Retina (tissue), 1 donor: Measurements from ENCODE around the gene SH3RF2.
"Not testable (repeated sequence)": the region's sequence is repeated elsewhere in the genome, so short reads cannot be mapped to it uniquely, and the experiment has no call there.

Experiments
- DNase-seq: peaks from one replicate; pipeline ENCODE4 v3.0.0-alpha.2; 2016

SH3RF2 gene

GRCh38 chr5:145953202-145953601, 16.8 kb downstream of the SH3RF2 start:
- no peak for DNase-seq

DNA sequence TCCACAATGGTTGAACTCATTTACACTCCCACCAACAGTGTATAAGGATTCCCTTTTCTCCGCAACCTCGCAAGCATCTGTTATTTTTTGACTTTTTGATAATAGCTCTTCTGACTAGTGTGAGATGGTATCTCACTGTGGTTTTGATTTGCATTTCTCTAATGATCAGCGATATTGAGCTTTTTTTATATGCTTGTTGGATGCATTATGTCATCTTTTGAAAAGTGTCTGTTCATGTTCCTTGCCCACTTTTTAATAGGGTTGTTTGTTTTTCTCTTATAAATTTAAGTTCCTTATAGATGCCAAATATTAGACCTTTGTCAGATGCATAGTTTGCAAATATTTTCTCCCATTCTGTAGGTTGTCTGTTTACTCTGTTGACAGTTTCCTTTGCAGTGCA, 17.8 kb downstream of the SH3RF2 start:
- DNase-seq, result not testable (repeated sequence)

- no peak for DNase-seq
Measured at GRCh38 chr5:145957388-145957787, 21.0 kb downstream of the SH3RF2 start.

GRCh38 chr5:145958436-145958835, 22.1 kb downstream of the SH3RF2 start:
- DNase-seq, result no peak

DNA sequence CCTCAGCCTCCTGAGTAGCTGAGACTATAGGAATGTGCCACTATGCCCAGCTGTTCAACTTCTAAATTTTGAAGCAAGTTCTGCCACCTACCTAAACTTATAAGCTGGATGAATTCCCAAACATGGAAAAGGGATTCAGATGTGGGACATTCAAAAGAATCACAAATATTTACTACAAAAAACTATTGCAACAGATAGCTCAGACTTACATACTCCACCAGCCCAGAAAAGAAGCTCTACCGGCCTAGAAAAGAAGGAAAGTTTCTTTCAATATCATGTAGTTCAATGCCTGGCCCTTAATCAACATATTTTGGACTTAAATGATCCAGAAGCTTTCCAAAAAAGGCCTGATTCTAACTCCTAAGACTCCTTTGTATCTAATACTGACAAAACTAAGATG, 23.8 kb downstream of the SH3RF2 start:
- no peak for DNase-seq

- DNase-seq, result no peak
Measured at GRCh38 chr5:145960848-145961600, 24.6 kb downstream of the SH3RF2 start.

DNA sequence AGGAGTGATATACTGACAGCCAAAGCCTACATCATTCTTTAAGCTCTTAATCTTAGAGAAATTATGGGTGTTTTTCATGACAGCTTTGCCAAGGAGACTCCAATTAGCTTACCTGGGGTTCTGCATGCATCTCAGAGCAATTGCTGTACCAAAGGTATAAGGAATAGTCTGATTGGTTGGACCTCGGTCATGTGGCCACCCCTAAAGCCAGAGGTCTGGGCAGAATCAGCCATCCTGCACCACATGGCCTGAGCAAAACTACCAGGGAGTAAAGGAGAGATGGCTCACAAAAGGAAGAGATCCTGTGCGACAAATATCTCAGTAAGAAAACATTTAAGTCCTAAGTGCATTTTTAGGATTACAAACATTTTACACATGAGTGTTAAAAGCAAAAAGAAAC, 25.6 kb downstream of the SH3RF2 start:
- no peak for DNase-seq

DNA sequence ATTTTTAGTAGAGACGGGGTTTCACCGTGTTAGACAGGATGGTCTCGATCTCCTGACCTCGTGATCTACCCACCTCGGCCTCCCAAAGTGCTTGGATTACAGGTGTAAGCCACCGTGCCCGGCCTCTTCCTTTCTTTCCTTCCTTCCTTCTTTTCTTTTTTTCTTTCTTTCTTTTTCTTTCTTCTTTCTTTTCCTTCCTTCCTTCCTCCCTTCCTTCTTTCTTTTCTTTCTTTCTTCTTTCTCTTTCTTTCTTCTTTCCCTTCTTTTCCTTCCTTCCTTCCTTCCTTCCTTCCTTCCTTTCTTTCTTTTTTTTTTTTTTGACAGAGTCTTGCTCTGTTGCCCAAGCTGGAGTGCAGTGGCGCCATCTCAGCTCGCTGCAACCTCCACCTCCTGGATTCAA, 27.6 kb downstream of the SH3RF2 start:
- not testable (repeated sequence) for DNase-seq

- DNase-seq, result no peak
Measured at GRCh38 chr5:145965804-145966203, 29.4 kb downstream of the SH3RF2 start.

- no peak for DNase-seq
Measured at GRCh38 chr5:145967296-145967695, 30.9 kb downstream of the SH3RF2 start.

DNA sequence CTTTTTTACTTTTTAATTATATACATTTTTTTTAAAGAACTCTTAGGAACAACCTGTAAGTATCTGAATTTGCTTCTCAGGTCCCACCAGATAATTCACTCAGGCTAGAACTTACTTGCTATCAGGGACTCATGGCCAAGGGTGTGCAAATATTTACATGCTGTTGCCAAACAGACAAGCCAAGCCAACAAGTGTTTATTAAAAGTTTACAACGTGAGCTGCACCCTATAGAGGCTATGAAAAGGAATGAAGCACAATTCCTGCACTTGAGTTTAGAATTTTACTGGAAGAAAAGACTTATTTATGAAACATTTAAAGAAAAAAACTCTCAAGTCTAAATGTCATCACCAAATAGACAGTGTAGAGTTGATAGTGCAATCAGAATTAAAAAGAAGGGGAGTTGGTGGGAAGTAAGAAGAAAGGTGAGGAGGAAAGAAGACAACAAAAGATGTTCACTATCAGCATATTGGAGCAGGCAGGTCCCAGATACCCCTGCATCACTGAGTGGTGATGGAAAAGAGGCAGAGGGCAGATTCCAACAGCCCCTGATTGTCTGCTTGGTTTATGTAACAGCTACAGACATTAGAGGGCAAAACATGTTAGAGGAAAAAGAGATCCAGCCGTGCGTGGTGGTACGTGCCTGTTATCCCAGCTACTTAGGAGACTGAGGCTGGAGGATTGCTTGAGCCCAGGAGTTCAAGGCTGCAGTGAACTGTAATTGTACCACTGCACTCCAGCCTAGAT, 32.8 kb downstream of the SH3RF2 start:
- DNase-seq, result no peak

- no peak for DNase-seq
Measured at GRCh38 chr5:145969714-145970092, 33.3 kb downstream of the SH3RF2 start.

GRCh38 chr5:145971108-145971507, 34.7 kb downstream of the SH3RF2 start:
- no peak for DNase-seq

GRCh38 chr5:145971701-145972100, 35.3 kb downstream of the SH3RF2 start:
- DNase-seq, result no peak

DNA sequence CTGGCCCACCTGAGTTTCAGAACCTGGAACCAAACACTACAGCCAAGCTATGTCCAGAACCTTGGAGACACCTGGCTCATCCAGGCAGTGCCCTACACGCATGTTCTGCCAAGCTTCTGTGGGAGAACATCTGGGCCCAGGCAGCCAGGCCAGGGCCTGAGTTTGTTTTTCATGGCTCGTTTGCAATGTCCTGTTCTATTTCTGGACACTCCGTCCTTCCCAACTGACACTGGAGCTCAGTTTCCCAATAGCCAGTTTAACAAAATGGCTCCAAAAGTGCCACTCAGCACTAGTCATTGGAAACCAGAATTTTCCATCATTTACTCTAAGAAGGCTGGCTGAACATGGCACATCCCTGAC, 38.6 kb downstream of the SH3RF2 start:
- DNase-seq, result no peak

- DNase-seq, result no peak
Measured at GRCh38 chr5:145975361-145976066, 39.1 kb downstream of the SH3RF2 start.

GRCh38 chr5:145976431-145977155, 40.2 kb downstream of the SH3RF2 start:
- no peak for DNase-seq

GRCh38 chr5:145978171-145978570, 41.8 kb downstream of the SH3RF2 start:
- no peak for DNase-seq

DNA sequence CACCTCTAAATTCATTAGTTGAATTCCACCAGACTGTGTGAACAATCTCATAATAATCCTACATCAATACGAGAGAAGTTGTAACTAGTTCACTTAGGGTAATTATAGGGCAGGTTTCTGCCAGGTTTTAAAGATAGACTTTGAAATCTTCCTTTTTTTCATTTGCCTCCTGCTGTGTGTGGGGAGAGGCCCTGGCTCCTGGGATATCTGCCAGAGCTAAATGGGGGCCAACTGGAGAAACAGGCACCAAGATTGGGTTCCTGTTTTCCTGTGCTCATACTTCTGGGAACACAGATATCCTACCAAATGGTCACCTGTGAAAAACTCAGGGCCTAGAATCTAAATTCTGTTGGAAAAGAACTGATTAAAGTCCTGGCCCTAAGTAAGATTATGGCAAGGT, 42.3 kb downstream of the SH3RF2 start:
- no peak for DNase-seq

DNA sequence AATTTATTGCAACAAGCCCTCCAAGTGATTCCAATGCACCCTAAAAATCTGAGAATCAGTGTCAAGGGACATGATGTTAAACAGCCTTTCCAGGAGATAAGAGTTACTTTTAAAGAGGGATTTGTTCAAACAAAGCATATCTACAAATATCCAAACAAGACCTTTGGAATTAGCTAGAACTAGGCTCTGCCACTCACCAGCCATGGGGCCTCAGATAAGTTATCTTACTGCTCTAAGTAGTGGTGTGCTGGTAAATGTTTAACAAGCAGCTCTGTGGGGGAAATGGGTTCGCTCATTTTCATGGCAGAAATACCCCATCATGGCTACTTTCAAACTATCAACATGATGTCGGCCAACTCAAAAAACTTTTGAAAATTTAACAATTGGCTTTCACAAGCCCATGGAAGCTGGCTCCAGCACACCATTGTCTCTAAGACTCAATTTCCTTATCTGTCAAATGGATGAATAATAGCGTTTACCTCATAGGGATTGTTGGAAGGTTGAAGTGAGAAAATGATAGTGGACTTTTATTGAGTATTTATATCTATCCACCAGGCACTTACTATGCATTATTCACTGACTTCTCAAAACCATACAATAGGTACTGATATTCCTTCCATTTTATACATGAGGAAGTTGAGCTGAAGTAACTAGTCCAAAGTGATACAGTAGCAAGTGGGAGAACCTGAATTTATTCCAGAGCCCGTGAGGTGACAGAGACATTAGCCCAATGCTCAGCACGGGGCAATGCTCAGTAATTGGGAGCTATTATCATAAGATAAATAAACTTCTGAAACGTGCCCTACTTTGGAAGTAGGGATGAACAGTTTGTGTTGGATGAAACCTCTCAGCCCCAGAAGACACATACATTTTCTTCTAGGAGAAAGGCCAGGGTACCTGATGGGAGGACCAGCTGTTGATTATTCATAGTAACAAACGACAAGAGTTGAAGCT, 43.2 kb downstream of the SH3RF2 start:
- no peak for DNase-seq

GRCh38 chr5:145980259-145980658, 43.9 kb downstream of the SH3RF2 start:
- DNase-seq, result no peak

DNA sequence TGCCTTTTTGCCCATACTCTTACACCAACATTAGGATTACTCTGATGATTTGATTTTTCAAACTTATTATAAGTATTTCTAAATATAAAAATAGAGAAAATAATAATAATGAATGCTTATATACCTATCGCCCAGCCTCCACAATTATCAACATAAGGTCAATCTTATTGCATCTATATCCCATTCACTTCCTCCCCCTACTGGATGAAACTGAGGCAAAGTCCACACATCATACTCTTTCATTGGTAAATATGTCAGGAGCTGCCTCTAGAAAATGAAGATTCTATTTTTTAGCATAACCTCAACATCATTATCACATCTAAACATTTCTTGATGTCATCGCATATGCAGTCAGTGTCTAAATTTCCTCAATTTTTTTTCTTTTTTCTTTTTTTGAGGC, 44.3 kb downstream of the SH3RF2 start:
- no peak for DNase-seq
